ENCODE results near the gene PLA2R1. TPM values are rescaled to one million over a fixed set of nuclear protein-coding genes. Genes with fewer than 3 reads are reported as not detected.

Gene PLA2R1
- total RNA-seq, 1 experiment from 2014 or later, result 1.1 TPM

DNA sequence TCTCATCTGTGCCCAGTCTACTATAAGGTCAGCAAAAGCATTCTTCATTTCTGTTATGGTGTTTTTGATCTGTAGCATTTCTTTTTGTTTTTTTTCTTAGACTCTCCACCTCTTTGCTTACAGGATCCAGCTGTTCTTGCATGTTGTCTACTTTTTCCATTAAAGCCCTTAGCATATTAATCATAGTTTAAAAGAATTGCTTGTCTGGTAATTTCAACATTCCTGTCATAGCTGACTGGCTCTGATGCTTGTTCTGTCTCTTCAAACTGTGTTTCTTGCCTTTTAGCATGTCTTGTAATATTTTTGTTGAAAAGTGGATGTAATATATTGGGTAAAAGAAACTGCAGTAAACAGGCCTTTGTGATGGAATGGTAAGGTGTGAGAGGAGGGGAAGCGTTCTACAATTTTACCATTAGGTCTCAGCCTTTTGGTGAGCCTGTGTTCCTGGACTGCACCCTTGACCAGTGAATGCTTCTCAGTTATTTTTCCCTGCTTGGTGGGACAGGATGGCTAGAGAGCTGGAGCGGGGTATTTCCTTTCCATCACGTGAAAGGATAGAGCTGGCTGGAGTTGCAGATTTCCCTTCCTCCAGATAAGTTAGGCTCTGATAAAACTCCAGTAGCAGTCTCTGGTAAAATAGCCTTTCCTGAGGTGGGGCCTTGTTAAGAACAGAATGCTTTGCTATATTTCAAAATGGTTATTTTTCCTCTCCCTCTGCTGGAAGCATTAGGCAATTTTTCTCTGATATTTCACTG lies 65.4 kb downstream of the PLA2R1 start (continued):
- TF ChIP-seq ZNF138 (CRISPR knock-in tag; conservative IDR thresholded peaks at IDR 0.05) (no peak), FOXP1 (CRISPR knock-in tag; IDR thresholded peaks at IDR 0.05; ENCODE audit: borderline replicate concordance) (no peak), ZNF219 (CRISPR knock-in tag; IDR thresholded peaks at IDR 0.05; ENCODE audit: borderline replicate concordance) (no peak), ZNF263 (CRISPR knock-in tag; IDR thresholded peaks at IDR 0.05; ENCODE audit: low read depth) (no peak), ZBTB43 (CRISPR knock-in tag; IDR thresholded peaks at IDR 0.05) (no peak)
- TF ChIP-seq, protein P1, sequence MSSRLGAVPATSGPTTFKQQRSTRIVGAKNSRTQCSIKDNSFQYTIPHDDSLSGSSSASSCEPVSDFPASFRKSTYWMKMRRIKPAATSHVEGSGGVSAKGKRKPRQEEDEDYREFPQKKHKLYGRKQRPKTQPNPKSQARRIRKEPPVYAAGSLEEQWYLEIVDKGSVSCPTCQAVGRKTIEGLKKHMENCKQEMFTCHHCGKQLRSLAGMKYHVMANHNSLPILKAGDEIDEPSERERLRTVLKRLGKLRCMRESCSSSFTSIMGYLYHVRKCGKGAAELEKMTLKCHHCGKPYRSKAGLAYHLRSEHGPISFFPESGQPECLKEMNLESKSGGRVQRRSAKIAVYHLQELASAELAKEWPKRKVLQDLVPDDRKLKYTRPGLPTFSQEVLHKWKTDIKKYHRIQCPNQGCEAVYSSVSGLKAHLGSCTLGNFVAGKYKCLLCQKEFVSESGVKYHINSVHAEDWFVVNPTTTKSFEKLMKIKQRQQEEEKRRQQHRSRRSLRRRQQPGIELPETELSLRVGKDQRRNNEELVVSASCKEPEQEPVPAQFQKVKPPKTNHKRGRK (CRISPR knock-in tag; IDR thresholded peaks at IDR 0.05; ENCODE audit: borderline replicate concordance), result no peak
- TF ChIP-seq, protein P2, sequence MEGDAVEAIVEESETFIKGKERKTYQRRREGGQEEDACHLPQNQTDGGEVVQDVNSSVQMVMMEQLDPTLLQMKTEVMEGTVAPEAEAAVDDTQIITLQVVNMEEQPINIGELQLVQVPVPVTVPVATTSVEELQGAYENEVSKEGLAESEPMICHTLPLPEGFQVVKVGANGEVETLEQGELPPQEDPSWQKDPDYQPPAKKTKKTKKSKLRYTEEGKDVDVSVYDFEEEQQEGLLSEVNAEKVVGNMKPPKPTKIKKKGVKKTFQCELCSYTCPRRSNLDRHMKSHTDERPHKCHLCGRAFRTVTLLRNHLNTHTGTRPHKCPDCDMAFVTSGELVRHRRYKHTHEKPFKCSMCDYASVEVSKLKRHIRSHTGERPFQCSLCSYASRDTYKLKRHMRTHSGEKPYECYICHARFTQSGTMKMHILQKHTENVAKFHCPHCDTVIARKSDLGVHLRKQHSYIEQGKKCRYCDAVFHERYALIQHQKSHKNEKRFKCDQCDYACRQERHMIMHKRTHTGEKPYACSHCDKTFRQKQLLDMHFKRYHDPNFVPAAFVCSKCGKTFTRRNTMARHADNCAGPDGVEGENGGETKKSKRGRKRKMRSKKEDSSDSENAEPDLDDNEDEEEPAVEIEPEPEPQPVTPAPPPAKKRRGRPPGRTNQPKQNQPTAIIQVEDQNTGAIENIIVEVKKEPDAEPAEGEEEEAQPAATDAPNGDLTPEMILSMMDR (IDR thresholded peaks at IDR 0.05), result no peak
- TF ChIP-seq, protein P3, sequence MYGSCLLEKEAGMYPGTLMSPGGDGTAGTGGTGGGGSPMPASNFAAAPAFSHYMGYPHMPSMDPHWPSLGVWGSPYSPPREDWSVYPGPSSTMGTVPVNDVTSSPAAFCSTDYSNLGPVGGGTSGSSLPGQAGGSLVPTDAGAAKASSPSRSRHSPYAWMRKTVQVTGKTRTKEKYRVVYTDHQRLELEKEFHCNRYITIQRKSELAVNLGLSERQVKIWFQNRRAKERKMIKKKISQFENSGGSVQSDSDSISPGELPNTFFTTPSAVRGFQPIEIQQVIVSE (CRISPR knock-in tag; IDR thresholded peaks at IDR 0.05; ENCODE audit: borderline replicate concordance), result no peak

DNA sequence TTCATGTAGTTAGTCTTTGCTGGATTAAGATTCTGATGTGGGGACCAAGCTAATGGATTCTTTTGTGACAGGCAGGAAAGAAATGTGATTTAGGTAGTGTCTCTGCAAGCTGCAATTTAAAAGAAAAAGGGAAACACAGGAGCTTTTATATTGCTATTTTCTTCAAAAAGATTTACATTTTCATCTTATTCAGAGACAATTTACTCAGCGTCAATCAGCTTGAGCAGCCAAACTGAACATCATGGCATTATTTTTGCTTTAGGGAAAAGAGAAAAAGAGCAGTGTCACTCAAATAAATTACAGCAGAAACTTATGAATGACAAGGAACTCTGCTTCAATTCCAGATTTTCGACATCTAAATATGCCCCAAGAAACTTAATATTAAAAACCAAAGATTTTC lies 67.4 kb downstream of the PLA2R1 start:
- H3K4me3 Mint-ChIP-seq, result no peak overlapping the region
- ChIA-PET POLR2A (no interaction called here), CTCF (interaction anchor here (0.9 kb wide), 1 partner anchor 27 kb away, joined by 3 read pairs; no protein-coding TSS in a partner anchor)
- H3K27ac Mint-ChIP-seq, result no peak overlapping the region
- peaks cover 15% of the 10 kb centered on the region for H3K9me3 Mint-ChIP-seq
- no peak for ATAC-seq
- no peaks in the 10 kb centered on the region for H3K27me3 Mint-ChIP-seq (ENCODE audit: low read depth)
- peaks cover 11% of the 10 kb centered on the region for H3K4me1 Mint-ChIP-seq
- peaks cover 14% of the 10 kb centered on the region for H3K36me3 Mint-ChIP-seq
- TF ChIP-seq ZNF281 (CRISPR knock-in tag; IDR thresholded peaks at IDR 0.05), result no peak
- no peak for TF ChIP-seq TCF7 (CRISPR knock-in tag; IDR thresholded peaks at IDR 0.05; ENCODE audit: low read depth)
- no peak for TF ChIP-seq ARID4B (CRISPR knock-in tag; IDR thresholded peaks at IDR 0.05; ENCODE audit: borderline replicate concordance)
- no peak for DNase-seq (ENCODE audit: low spot score)

Measured in WTC11 (cell line).